ENCODE measurements around the gene VWF.

DNA sequence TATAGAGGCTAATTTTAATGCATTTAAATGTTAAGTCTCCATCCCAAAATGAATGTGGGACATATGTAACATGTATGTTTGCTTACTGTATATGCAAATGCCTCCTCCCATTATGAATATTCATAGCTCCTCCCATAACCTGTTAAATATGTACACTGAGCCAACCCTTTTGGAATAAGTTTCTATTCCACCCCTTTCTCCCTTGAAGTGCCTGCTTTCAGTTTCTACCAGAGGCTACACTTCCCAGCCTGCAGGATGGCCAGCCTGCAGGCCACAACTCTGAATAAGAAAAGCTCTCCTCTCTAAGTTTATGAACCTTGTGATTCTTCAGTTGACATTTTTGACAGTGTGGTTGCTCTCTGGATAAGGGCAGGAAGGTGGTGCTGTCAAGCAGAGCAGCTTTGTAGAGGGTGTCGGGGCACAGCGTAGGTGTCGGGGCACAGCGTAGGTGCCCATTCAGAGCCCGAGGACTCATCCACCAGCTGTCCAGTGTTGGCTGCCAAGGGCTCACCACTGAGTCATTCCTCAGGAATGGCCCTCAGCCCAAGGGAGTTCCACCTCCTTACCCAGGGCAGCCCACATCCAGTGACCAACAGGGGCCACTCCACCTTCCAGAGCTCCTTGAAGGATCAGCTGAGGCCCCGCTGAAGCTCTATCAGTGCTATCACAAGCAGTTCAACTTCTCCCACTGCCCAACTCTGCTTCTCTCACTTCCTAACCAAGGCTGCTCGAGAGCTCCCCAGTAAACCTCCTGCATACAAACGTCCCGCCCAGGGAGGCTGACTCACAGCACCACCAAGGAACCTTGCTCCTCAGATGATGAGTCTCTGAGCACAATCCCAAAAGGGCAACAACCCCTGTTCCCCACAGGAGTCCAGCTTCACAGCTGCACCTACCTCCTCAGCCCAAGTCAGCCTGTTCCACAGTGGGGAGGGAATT lies 31.4 kb downstream of the VWF start:
- TF ChIP-seq CTCF (IDR thresholded peaks at IDR 0.05) (no peak), POLR2AphosphoS5 (IDR thresholded peaks at IDR 0.05) (peak; percentile 58 to 62)
